ENCODE data around the gene NPSR1.

DNA sequence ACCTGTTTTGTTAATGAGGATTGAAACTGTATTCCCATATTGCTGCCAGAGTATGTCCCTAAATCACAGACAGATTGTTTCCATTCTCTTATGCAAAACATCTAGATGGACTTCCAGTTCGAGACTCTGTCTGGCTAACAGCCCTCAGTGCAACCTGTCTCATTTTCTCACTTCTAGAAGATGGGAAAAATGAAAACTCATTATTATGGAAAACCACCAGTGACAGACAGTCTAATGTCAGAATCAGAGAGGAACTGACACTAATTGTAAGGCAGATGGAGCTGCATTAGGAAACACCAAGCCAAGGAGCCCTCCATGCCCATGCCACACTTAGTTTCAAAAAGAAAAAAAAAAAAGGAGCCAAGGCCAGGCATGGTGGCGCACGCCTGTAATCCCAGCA lies 61.6 kb downstream of the NPSR1 start:
- TF ChIP-seq CTCF (IDR thresholded peaks at IDR 0.05) (no peak), POLR2AphosphoS5 (IDR thresholded peaks at IDR 0.05) (no peak)
